ENCODE data around the gene TLCD4.

TLCD4 gene

GRCh38 chr1:95071539-95071938, 45.6 kb upstream of the TLCD4 start:
- no peaks in the 10 kb centered on the region for H3K27me3 ChIP-seq (ENCODE audit: insufficient read depth, low read depth)
- TF ChIP-seq CTCF (conservative IDR thresholded peaks at IDR 0.05; ENCODE audit: low read depth, low read length) = no peak
- H3K36me3 ChIP-seq (ENCODE audit: insufficient read depth) = no peaks in the 10 kb centered on the region
- no peak overlapping the region for H3K4me3 ChIP-seq (IDR thresholded peaks at IDR 0.05; ENCODE audit: insufficient read depth, low read depth, low read length)
- peaks cover 11% of the 10 kb centered on the region for H3K4me1 ChIP-seq (ENCODE audit: low read depth, poor library complexity, severe bottlenecking)
- H3K4me2 ChIP-seq = peak overlapping the region; percentile 74; the same call in 1 of the 2 replicates
- H2AFZ ChIP-seq (ENCODE audit: low read depth) = peak overlapping the region; percentile 71; the same call in 1 of the 2 replicates
- no peak overlapping the region for H3K9ac ChIP-seq
- H3K79me2 ChIP-seq (ENCODE audit: insufficient read depth, low read depth) = no peaks in the 10 kb centered on the region
- no peaks in the 10 kb centered on the region for H4K20me1 ChIP-seq (ENCODE audit: insufficient read depth)
- H3K27ac ChIP-seq = no peak overlapping the region

GRCh38 chr1:95072117-95072516, 45.0 kb upstream of the TLCD4 start:
- H3K4me1 ChIP-seq (ENCODE audit: low read depth, poor library complexity, severe bottlenecking) = peaks cover 5% of the 10 kb centered on the region
- peak overlapping the region; percentile 74 for H3K4me2 ChIP-seq
- no peaks in the 10 kb centered on the region for H3K36me3 ChIP-seq (ENCODE audit: insufficient read depth)
- peak overlapping the region; percentile 15; the same call in 1 of the 2 replicates for H3K27ac ChIP-seq
- H3K27me3 ChIP-seq (ENCODE audit: insufficient read depth, low read depth) = no peaks in the 10 kb centered on the region
- no peak overlapping the region for H3K4me3 ChIP-seq (IDR thresholded peaks at IDR 0.05; ENCODE audit: insufficient read depth, low read depth, low read length)
- H3K9ac ChIP-seq = peak overlapping the region; percentile 41; the same call in 1 of the 2 replicates
- peak overlapping the region; percentile 71 for H2AFZ ChIP-seq (ENCODE audit: low read depth)
- no peak for TF ChIP-seq CTCF (conservative IDR thresholded peaks at IDR 0.05; ENCODE audit: low read depth, low read length)
- H4K20me1 ChIP-seq (ENCODE audit: insufficient read depth) = no peaks in the 10 kb centered on the region
- no peaks in the 10 kb centered on the region for H3K79me2 ChIP-seq (ENCODE audit: insufficient read depth, low read depth)

GRCh38 chr1:95072532-95073419, 44.4 kb upstream of the TLCD4 start, which contains the start of gene ALG14:
Gene ALG14 (minus strand): TSS chr1:95072951. CDS start chr1:95072898, 53 bp downstream.
- H3K4me2 ChIP-seq = peak within 1 kb of the TSS; percentile 74
- no peak within 1 kb of the TSS for H3K4me3 ChIP-seq (IDR thresholded peaks at IDR 0.05; ENCODE audit: insufficient read depth, low read depth, low read length)
- TF ChIP-seq CTCF (conservative IDR thresholded peaks at IDR 0.05; ENCODE audit: low read depth, low read length) = no peak
- H3K79me2 ChIP-seq (ENCODE audit: insufficient read depth, low read depth) = no peaks in the 10 kb centered on the region
- H3K27me3 ChIP-seq (ENCODE audit: insufficient read depth, low read depth) = no peaks in the 10 kb centered on the region
- peak within 1 kb of the TSS; percentile 27; the same call in 1 of the 2 replicates for H3K27ac ChIP-seq
- no peaks in the 10 kb centered on the region for H3K36me3 ChIP-seq (ENCODE audit: insufficient read depth)
- H4K20me1 ChIP-seq (ENCODE audit: insufficient read depth) = no peaks in the 10 kb centered on the region
- peak within 1 kb of the TSS; percentile 71 for H2AFZ ChIP-seq (ENCODE audit: low read depth)
- peak within 1 kb of the TSS; percentile 41; the same call in 1 of the 2 replicates for H3K9ac ChIP-seq
- H3K4me1 ChIP-seq (ENCODE audit: low read depth, poor library complexity, severe bottlenecking) = no peaks in the 10 kb centered on the region

GRCh38 chr1:95073446-95073845, 43.7 kb upstream of the TLCD4 start:
- no peaks in the 10 kb centered on the region for H3K79me2 ChIP-seq (ENCODE audit: insufficient read depth, low read depth)
- H3K4me1 ChIP-seq (ENCODE audit: low read depth, poor library complexity, severe bottlenecking) = no peaks in the 10 kb centered on the region
- TF ChIP-seq CTCF (conservative IDR thresholded peaks at IDR 0.05; ENCODE audit: low read depth, low read length) = no peak
- no peaks in the 10 kb centered on the region for H3K36me3 ChIP-seq (ENCODE audit: insufficient read depth)
- H3K27me3 ChIP-seq (ENCODE audit: insufficient read depth, low read depth) = no peaks in the 10 kb centered on the region
- peak overlapping the region; percentile 27; the same call in 1 of the 2 replicates for H3K27ac ChIP-seq
- peak overlapping the region; percentile 59 for H3K4me2 ChIP-seq
- H4K20me1 ChIP-seq (ENCODE audit: insufficient read depth) = no peaks in the 10 kb centered on the region
- H3K9ac ChIP-seq = peak overlapping the region; percentile 13; the same call in 1 of the 2 replicates
- H2AFZ ChIP-seq (ENCODE audit: low read depth) = peak overlapping the region; percentile 71
- H3K4me3 ChIP-seq (IDR thresholded peaks at IDR 0.05; ENCODE audit: insufficient read depth, low read depth, low read length) = no peak overlapping the region
